HuH-7.5 (cell line): ENCODE results near the gene NEDD4.
"Not testable (repeated sequence)": the region's sequence is repeated elsewhere in the genome, so short reads cannot be mapped to it uniquely, and the experiment has no call there.

Experiments used
- DNase-seq: peaks from one replicate; pipeline ENCODE4 v3.0.0; 2011; ENCODE audit warnings: low spot score

NEDD4 gene

DNA sequence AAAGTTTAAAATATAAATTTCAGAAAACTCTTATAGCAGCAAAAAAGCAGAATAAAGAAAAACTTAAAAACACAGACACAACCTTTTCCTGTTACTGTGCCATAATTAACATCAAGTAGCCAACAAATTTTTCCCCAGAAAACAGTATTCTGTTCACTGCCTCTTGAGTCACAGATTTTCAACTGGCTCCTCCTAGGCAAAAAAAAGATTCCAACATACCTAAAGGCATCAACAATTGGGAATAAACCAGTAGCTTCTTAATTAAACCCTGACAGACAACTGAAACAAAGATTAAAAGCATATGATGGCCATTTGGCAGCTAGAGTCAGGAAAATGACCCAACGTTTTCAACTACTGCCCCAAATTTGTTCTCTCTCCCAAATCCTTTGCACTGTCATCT lies 10.9 kb upstream of the NEDD4 start:
- DNase-seq: not testable (repeated sequence)

- DNase-seq: not testable (repeated sequence)
Observed at GRCh38 chr15:56003777-56004176, 10.4 kb upstream of the NEDD4 start.

GRCh38 chr15:56003277-56003676 lies 9.9 kb upstream of the NEDD4 start:
- not testable (repeated sequence) for DNase-seq

DNA sequence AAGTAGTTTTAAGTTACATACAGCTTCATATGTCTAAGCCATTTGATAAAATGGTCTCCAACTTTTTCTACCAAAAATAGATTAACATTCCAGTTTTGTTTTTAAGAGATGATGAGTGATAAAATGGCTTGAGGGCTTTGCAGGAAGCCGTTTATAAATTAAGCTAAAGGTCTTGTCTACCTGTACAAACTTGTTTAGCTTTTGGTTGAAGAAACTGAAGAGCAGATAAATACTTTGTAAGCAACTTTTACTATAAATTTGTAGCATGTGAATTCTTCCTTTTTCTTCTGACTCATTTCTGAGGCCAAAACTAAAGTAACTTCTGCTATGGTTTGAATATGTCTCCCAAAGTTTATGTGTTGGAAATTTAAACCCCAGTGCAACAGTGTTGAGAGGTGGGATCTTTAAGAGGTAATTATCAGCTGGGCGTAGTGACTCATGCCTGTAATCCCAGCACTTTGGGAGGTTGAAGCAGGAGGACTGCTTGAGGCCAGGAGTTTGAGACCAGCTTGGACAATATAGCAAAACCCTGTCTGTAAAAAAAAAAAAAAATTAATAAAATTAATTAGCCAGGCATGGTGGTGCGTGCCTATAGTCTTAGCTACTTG lies 8.2 kb upstream of the NEDD4 start:
- no peak for DNase-seq

GRCh38 chr15:55999658-56000057 lies 6.2 kb upstream of the NEDD4 start:
- no peak for DNase-seq

DNA sequence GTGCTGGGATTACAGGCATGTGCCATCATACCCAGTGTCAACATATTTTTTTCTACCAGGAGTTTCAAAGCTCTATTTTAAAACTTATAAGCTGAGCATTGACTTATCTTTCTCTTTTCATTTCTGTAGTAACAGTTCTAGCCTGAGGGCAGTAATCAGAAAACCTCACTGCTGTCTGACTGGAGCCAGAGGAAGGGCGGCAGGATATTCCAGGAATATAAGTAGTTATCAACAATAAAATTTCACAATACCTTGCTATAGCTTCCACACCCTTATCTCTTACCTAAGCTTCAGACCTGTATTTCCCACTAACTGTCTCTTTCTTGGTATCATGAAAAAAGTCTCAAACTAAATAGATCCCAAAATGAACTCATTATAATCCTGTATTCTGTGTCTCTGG lies 5.1 kb upstream of the NEDD4 start:
- DNase-seq: no peak

DNA sequence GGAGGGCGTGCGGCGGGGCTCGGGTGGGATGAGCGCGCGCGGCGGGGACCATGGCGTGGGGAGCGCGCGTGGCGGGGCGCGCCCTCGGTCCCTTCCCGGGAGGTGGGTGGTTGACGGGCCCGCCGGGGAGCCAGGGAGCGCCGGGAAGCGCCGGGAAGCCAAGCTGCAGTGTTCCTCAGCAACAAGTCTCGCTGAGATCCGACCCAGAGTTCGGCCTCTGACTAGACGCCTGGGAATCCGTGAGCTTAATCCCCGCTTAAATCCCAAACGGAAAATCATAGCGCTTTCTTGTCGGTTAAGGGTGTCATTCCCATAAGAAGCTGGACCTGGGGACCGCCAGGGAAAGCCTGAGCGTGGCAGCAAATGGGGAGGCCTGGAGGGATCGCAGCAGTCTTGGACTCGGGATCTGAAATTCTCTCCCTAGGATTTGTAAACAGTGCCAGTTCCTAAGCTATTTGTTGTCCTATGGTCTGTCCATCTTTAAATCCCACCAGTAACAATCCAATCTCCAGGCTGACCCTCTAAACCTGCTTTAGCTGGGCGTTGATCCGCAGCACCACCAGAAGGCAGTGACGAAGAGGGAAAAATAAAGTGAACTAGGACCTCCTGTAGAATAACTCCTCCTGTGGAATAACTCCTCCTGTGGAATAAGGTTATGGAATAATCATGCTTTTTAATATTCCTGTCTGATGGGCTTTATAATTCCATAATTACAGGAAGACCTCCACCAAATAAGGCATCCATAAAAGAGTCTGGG lies 570 bp upstream of the NEDD4 start:
- DNase-seq: no peak

GRCh38 chr15:55992769-55993110 lies 672 bp downstream of the NEDD4 start:
- no peak for DNase-seq

DNA sequence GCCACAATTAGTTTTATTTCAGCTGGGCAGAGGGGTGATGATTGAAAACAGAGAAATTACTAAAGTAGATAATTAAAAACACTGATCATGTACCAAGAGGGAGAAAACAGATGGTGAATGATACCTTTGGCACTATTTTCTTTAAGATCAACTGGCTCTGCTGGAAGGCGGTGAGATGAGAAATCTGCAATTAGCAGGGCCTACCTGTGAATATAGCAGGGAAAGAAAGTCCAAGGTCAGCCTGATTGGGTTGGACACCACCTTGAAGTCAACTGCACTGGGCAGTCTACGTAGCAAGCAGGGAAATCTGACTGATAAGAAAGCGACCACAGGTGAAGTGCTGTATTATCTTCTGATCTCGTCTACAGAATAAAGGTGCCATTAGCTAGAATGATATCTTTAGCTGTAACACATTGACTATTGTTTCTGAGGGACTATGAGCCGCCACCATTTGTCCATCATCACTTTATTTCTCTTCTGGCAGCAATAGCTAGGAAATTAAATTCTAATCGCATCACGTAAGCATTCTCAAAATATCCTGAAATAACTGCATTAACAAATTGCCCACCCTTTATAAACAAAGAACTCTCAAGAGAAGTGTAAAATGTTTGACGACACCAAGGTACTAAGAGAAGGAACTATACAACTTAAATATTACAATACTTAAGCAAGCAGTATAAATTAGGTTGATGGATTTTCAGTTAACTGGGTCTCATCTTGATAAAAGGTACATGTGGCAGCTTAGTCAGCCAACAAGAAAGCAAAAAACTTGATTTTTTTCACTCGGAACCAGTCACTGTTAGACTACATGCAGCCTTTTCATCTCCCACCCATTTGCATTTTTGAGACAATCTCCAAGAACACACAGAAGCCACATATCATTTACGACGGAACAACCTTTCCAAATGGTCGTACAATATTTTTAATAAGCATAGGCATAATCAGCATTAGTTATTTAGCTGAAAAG lies 1.3 kb downstream of the NEDD4 start:
- DNase-seq: no peak

- no peak for DNase-seq
Observed at GRCh38 chr15:55990998-55991397, 2.4 kb downstream of the NEDD4 start.

DNA sequence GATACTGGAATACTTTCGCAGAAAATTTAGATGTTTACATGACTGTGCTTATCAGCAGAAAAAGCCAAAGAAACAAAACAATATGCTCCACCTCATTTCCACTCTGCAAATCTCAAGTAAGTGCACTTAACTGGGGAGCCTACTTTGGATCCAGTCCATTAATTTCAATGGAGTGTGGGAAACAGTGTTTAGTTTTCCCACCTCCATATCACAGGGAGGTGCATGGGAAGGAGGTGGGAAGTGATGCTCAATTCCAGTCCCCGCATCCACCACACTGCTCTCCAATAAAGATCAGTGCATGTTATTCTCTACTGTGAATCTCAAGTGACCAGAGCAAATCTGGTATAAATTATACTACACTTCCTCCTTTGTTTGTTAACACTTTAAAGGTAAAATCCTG lies 2.9 kb downstream of the NEDD4 start:
- DNase-seq: no peak

GRCh38 chr15:55989383-55989782 lies 4.0 kb downstream of the NEDD4 start:
- DNase-seq: no peak

DNA sequence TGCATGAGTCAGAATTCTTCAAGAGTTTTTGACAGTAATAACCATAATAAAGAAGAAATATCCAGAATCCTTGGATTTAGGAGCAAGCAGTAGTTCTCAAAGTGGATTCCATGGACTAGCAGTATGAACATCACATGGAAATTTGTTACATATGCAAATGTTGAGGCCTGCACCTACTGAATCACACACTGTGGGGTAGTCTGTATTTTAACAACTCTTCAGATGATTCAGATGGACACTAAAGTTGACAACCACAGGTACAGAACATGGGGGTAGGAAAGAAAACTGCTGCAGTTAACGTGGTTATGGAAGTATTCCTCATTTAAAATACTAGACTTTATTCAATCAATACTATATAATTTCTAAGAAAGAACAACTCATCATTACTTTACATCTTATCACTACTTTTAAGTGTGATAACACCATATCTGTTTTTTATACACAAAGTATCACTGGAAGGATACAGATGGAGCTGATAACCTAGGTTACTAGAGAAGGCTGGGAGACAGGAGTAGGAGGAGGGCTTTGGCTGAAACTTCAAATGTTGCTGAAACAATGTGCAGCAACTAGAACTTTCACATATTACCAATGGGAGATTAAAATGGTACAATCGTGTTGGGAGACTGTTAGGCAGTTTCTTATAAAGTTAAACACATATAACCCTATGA lies 11.7 kb downstream of the NEDD4 start:
- no peak for DNase-seq

DNA sequence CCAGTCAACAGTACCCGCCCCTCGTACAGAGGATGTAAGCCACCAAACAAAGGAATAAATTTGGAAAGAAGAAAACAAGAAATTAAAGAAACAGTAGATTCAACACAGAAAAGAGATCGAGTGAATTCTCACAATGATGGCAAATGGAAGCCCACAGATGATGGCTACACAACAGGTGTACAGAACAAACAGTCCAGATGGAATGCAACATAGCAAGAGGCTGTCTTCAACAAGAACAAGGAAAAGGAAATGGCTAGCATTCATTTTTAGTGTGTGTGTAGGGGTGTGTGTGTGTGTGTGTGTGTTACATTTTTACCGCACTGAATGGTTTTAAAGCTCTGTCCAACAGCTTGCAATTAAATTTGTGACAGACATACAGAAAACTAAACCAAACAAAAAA lies 12.9 kb downstream of the NEDD4 start:
- no peak for DNase-seq

DNA sequence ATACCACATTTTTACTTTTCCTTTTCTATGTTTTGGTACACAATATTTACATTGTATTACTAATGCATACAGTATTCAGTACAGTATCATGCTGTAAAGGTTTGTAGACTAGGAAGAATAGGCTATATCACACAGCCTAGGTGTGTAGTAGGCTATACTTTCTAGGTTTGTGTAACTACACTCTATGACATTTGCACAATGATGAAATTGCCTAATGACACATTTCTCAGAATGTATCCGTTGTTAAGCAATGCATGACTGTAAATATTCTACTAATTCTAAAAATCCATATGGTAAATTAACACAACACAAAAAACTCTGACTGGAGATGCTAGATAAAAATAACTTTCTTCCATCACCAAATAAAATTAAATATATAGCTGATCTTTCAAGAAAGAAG lies 16.2 kb downstream of the NEDD4 start:
- no peak for DNase-seq

DNA sequence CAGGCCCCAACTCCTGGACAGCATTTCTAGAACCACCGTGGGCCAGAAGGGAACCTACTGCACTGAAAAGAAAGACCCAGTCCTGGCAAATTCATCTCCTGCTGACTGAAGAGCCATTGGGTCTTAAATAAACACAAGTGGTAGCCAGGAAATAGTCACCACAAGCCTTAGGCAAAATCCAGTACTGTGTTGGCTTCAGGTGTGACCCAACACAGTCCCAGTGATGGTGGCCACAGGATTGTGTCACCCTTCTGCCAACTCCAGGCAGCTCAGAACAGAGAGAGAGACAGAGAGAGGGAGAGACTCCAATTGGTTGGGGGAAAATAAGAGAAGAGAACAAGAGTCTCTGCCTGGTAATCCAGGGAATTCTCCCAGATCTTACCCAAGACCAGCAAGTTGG lies 23.1 kb downstream of the NEDD4 start:
- DNase-seq: no peak

GRCh38 chr15:55969582-55969981 lies 23.8 kb downstream of the NEDD4 start:
- no peak for DNase-seq

GRCh38 chr15:55968923-55969322 lies 24.5 kb downstream of the NEDD4 start:
- no peak for DNase-seq

GRCh38 chr15:55965091-55965490 lies 28.3 kb downstream of the NEDD4 start:
- no peak for DNase-seq

GRCh38 chr15:55960946-55961345 lies 32.5 kb downstream of the NEDD4 start:
- DNase-seq: no peak

- no peak for DNase-seq
Observed at GRCh38 chr15:55959744-55960447, 33.5 kb downstream of the NEDD4 start.

DNA sequence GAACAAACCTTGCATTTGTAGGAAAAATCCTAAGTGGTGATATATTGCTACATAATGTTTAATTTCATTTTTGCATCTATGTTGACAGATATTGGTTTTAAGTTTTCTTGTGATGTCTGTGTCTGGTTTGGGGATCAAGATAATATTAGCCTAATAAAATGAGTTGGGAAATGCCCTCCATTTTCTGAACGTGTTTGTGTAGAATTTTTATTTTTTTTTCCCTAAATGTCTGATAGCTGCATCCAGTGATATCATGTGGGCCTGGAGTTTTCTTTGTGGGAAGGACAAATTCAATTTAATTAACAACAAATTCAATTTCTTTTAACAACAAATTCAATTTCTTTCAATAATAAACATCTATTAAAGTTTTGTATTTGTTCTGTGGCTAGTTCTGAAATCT lies 35.1 kb downstream of the NEDD4 start:
- no peak for DNase-seq
